H7 (cell line): Measurements from ENCODE around the gene OLA1. TPM values are rescaled to one million over a fixed set of nuclear protein-coding genes. Genes with fewer than 3 reads are reported as not detected.

Experiments
- DNase-seq: peaks from one replicate; pipeline ENCODE4 v3.0.0; 2012
- H3K27me3 ChIP-seq: 2 replicates; pipeline ENCODE4 v1.6.0; 2011; ENCODE audit warnings: mild to moderate bottlenecking, low read length; ENCODE audit not compliant: control insufficient read depth, insufficient read depth
- H3K36me3 ChIP-seq: replicated peaks from 2 replicates; pipeline ENCODE4 v1.5.1; 2011; ENCODE audit warnings: low read length; ENCODE audit not compliant: control insufficient read depth, insufficient read depth
- H3K4me3 ChIP-seq: 2 replicates; pipeline ENCODE4 v1.5.1; 2011; ENCODE audit warnings: low read depth, mild to moderate bottlenecking, control low read depth, low read length, moderate library complexity; ENCODE audit not compliant: insufficient read depth
- total RNA-seq: library from RNA; depleted of rRNA; stranded (reverse); fragments of >200 nt; shearing (Covaris generic); gene quantifications from 2 replicates; pipeline ENCODE4 v1.2.3, GENCODE V29; 2014

Gene OLA1
- total RNA-seq, 1 experiment from 2014 or later = 104 TPM

DNA sequence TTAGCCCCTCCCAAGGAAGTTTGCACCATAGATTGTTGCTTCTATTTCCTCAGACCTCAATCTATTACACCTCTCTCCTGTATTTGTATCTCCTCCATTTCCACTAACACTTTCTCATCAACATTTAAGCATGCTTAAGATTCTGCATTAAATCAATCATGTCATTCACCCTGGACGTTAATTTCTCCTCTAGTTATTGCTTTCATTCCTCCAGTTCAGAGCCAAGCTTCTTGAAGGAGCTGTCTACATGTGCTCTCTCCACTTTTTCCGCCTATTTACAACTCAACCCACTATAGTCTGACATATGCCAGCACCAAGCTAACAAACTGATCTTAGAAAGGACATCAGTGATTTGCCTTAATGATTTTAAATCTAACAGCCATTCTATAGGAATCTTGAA lies 99.5 kb downstream of the OLA1 start:
- Histone ChIP-seq H3K36me3 (no peaks in the 10 kb centered on the region), H3K27me3 (no peaks in the 10 kb centered on the region), H3K4me3 (no peak overlapping the region)
- no peak for DNase-seq

DNA sequence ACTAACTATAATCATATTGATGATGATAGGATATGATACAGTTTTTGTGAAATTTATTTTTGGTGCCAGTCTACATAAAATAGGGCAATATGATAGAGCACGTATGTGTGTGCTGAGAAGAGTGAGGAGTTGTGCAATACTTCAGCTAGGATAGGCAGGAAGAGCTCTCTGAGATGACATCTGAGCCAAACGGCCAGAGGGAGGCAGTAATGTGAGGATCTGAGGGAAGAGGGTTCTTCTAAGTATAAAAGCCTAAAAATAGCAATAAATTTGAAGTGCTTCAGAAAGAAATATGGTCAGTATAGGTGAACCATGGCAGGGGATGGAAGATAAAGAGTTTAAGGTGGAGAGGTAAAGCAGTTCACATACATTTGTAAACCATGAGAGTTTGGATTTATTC lies 102.5 kb downstream of the OLA1 start:
- Histone ChIP-seq H3K4me3 (no peak overlapping the region), H3K36me3 (no peaks in the 10 kb centered on the region)
- peak; percentile 26 for DNase-seq

DNA sequence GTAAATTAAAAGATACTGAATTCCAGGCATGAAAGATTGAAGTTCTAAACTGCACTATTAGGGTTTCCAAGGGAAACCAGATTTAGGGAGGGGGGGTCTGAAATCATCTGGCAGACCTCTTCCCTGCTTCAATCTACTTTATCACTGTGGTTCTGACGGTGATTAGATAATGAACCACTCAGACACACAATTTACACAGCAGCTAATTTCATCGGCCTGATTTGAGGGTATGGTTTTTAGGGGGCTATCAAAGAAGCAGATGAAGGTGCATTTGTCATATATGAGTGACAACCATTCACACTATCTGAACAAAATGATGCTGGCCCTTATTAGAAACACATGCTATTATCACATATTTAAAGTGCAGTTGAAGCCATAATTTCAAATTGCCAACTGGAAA lies 106.0 kb downstream of the OLA1 start:
- Histone ChIP-seq H3K27me3 (no peaks in the 10 kb centered on the region), H3K36me3 (no peaks in the 10 kb centered on the region; the same call in 1 of the 2 replicates), H3K4me3 (no peak overlapping the region)
- DNase-seq = no peak

More for the DNA sequence above, 102.5 kb downstream of the OLA1 start:
- H3K27me3 ChIP-seq = no peaks in the 10 kb centered on the region

DNA sequence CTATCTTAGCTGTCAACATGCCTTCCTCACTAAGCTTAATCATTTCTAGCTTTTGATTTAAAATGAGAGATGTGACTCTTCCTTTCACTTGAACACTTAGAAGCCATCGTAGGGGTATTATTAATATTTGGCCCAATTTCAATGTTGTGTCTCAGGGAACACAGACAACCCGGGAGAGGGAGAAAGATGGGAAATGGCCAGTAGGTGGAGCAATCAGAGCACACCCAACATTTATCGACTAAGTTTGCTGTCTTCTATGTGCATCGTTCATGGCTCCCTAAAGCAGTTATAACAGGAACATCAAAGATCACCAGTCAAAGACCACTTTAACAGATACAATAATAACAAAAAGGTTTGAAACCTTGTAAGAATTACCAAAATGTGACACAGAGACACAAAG lies 110.2 kb downstream of the OLA1 start:
- Histone ChIP-seq H3K4me3 (no peak overlapping the region), H3K36me3 (peaks cover 1% of the 10 kb centered on the region; the same call in 1 of the 2 replicates), H3K27me3 (no peaks in the 10 kb centered on the region)
- peak; percentile 22 for DNase-seq

DNA sequence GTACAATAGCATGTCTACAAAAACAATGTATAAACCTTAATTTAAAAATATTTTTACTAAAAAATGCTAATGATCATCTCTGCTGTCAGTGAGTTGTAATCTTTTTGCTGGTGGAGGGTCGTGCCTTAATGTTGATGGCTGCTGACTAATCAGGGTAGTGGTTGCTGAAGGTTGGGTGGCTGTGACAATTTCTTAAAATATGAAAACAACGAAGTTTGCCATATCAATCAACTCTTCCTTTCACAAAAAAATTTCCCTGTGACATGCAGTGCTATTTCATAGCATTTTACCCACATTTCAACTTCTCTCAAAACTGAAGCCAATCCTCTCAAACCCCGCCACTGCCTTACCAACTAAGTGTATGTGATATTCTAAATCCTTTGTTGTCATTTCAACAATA lies 112.4 kb downstream of the OLA1 start:
- no peak for DNase-seq
- H3K36me3 ChIP-seq = peaks cover 1% of the 10 kb centered on the region; the same call in 1 of the 2 replicates
- no peaks in the 10 kb centered on the region for H3K27me3 ChIP-seq
- no peak overlapping the region for H3K4me3 ChIP-seq

DNA sequence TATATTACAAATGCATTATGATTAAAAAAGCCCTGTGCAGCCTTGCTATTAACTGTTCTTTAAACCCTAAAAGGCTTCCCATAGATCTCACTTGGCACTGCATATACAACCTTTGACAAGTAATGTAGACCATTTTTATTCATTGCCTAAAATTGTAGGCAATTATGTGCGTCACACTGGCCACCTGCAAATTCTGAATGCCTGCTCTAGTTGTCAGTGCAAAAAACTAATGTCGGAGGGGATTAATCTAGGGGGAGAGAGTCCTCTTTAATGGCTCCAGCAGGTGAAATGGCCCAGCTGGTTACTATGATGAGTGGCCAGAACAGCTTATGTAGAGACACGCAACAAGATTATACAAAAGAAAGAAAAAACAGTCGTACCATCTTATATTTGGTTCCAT lies 123.2 kb downstream of the OLA1 start:
- no peak for DNase-seq
- H3K4me3 ChIP-seq = no peak overlapping the region
- H3K27me3 ChIP-seq = no peaks in the 10 kb centered on the region

DNA sequence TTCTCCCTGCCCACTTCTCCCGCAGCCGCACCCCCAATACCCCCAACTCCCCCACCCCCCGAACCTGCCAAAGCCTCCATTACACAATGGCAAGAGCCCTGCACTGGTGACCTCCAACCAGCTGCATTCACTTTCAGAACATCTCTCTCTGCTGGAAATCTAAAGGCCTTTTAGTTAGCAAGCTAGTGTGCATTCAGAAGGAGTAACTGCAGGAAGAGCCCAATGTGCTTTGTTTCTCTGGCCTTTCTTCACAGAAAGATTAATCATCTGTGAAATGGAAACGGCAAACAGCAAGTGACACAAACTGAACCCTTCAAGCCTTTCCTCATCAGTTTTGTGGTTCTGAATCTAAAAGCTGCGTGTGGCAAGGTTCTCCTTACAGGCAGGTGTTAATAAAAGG lies 124.2 kb downstream of the OLA1 start:
- peak; percentile 20 for DNase-seq
- no peak overlapping the region for H3K4me3 ChIP-seq

More for the DNA sequence above, 123.2 kb downstream of the OLA1 start:
- no peaks in the 10 kb centered on the region for H3K36me3 ChIP-seq

DNA sequence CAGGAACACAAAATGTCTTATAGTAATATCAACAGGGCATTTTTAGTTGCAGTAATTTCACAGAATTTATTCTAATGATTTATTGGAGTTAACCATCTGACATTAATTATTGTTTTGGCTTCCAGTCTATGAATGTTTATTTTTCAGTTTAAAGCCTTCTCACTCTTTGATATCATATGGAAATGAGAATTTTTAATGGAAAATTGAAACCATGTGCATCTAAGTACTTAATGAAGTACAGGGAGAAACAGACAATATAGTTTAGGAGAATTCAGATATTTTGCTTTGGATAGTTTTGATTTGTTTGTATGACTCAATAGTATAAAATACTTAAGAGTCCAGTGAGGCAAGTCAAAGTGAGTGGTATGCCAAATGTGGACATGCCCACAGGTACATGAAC lies 126.1 kb downstream of the OLA1 start:
- Histone ChIP-seq H3K4me3 (no peak overlapping the region), H3K36me3 (no peaks in the 10 kb centered on the region), H3K27me3 (no peaks in the 10 kb centered on the region)
- no peak for DNase-seq

More for the DNA sequence above, 124.2 kb downstream of the OLA1 start:
- Histone ChIP-seq H3K27me3 (no peaks in the 10 kb centered on the region), H3K36me3 (no peaks in the 10 kb centered on the region)

DNA sequence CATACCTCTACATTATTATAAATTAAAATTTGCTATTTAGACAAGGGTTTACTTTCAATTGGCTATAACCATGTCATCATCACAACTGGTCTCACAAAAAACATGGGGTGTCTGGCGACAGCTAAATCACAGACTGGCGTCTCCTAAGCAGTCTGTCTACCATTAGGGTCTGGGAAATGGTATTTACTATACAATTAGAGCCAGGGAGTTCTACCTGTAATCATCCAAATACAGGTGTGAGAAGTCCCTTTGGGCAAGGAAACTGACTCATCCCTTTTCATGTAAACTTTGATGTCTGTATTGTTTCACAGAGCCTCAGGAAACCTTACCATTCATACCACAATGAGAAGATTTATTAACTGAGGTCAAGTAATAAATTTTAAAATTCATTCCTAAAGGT lies 126.7 kb downstream of the OLA1 start:
- Histone ChIP-seq H3K4me3 (no peak overlapping the region), H3K36me3 (no peaks in the 10 kb centered on the region), H3K27me3 (no peaks in the 10 kb centered on the region)
- no peak for DNase-seq

DNA sequence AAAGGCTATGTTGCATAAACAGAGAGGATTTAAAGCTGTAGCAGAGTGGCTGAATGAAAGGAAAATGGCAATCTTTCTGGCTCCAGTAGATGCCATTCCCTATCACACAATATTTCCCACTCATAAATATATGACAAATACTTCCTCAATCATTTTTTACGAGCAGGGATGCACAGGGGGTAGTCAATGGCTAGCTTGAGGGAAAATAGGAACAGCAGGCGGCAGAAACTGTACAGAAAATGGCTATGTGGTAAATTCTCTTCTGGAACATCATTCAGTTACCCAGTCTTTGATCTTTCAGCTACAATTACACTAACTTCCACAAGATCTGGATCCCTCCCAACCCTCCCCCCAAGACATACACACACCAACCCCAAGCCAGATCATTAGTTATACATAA lies 127.2 kb downstream of the OLA1 start:
- Histone ChIP-seq H3K27me3 (no peaks in the 10 kb centered on the region), H3K36me3 (no peaks in the 10 kb centered on the region), H3K4me3 (no peak overlapping the region)
- DNase-seq = no peak

DNA sequence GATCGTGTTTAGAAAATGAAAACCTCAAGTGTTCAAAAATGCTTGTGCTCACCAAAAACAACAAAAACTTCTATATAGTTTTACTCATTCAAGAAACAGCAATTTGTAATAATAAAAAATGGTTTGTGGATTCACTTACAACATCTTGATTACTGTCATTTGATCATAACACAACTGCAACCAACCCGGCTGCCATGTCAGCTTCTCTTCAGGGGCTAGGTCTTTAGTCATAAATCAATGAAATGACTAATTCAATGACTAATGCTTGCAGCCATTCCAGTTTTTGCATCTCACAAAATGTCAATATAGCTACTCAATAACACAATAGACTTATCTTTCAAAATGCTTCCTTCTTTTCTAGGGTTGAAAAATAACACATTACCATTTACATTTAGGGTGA lies 128.0 kb downstream of the OLA1 start:
- no peak for DNase-seq
- H3K36me3 ChIP-seq = no peaks in the 10 kb centered on the region
- H3K4me3 ChIP-seq = no peak overlapping the region
- H3K27me3 ChIP-seq = no peaks in the 10 kb centered on the region

DNA sequence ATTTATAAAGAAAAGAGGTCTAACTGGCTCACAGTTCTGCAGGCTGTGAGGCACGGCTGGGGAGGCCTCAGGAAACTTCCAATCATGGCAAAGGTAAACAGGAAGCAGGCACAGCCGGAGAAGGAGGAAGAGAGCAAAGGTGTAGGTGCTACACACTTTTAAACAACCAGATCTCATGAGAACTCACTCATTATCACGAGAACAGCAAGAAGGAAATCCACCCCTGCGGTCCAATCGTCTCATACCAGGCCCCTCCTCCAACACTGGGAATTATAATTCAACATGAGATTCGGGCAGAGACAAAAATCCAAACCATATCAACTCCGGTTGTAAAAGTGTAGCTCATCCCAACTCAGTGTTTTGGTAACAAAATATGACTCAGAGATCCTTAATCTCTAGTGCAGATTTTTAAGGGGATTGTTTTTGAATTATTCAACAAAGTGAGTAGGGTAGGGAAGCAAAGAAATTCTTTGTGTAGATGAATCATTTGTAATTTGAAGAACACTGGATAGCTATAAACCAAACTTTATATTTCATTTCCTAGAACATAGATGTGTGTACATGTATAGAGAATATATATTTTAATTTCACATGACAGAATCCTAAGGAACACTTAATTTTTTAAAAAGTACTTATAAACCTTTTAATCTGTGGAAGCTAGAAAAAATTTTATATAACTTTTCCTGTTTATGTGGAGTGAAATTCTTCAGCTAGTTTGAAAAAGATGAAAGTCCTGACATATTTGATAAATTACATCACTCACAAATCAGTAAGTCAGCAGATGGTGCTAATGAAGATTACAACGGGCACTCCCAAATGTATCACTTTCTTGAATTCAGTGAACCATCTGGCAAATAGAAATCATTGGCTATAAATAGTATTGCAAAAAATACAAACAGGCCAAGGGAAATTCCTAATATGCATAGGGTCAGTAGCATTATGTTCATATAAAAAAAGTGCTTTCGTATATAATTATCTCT lies 130.1 kb downstream of the OLA1 start:
- no peak overlapping the region for H3K4me3 ChIP-seq
- no peaks in the 10 kb centered on the region for H3K27me3 ChIP-seq
- no peaks in the 10 kb centered on the region for H3K36me3 ChIP-seq
- DNase-seq = no peak

DNA sequence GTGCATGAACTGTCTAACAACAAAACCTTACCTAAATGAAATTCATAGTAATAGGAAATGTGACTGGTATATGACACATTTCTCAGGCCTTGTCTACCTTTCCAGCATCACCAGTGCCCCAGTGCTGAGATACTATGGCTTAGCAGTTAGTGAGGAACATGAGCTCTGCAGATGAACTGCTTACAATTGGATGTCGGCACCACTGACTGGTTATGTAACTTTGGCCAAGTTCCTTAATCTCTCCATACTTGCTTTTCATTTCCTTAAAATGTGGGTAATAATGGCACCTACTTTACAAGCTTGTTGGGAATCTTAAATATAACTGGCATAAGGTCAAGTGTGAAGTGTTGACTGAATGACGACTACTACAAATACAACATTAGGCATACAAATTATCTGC lies 136.3 kb downstream of the OLA1 start:
- H3K4me3 ChIP-seq = no peak overlapping the region
- no peak for DNase-seq
- no peaks in the 10 kb centered on the region for H3K27me3 ChIP-seq
- no peaks in the 10 kb centered on the region for H3K36me3 ChIP-seq

DNA sequence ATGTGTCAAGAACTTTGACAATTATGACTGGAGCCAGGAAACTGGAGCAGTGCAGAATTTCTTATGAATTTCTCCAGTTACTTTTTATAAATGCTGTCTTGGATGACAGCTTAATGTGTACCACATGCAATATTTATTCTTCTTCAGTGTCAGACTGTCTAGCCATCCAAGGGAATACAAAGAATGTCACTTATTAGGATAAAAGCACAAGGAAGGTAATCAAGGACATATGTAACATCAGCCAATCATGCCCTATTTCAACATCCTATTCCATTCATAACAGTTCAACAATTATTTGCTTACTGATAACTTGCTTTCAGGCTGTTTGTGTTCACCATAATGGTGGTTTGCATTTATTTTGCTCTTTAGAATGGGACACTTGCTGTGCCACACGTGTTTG lies 139.8 kb downstream of the OLA1 start:
- Histone ChIP-seq H3K4me3 (no peak overlapping the region), H3K27me3 (no peaks in the 10 kb centered on the region), H3K36me3 (no peaks in the 10 kb centered on the region)
- DNase-seq = no peak

DNA sequence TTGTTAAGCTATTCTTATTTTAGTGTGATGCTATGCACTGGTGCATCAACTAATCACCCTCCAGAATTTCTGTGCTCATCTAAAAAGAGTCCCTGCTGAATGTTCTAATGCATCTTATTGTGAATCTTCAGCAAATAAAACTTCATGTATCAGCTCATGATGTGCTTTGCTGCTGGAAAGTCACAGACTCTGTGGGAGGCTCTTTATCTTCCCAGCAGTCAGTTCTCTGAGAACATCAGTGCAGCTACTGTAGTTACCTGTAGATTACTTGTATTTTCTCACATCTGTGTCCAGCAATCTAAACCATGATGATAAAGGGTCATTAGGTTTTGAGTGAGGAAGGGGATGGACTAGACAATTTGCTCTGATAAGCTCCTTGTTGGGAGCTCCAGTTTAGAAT lies 141.6 kb downstream of the OLA1 start:
- Histone ChIP-seq H3K27me3 (no peaks in the 10 kb centered on the region), H3K36me3 (no peaks in the 10 kb centered on the region), H3K4me3 (no peak overlapping the region)
- no peak for DNase-seq
